Daoy (cell line): ENCODE results near the gene SCD5. TPM values are rescaled to one million over a fixed set of nuclear protein-coding genes. Genes with fewer than 3 reads are reported as not detected.

Experiments
- DNase-seq: peaks from one replicate; pipeline ENCODE4 v3.0.0-alpha.2; 2015; ENCODE audit warnings: low read depth
- total RNA-seq: library from RNA; depleted of rRNA; stranded (reverse); fragments of >200 nt; shearing (Covaris generic); gene quantifications from 2 replicates; pipeline ENCODE4 v1.2.3, GENCODE V29; 2014

SCD5 gene
- total RNA-seq, 1 experiment from 2014 or later: 6.6 TPM

DNA sequence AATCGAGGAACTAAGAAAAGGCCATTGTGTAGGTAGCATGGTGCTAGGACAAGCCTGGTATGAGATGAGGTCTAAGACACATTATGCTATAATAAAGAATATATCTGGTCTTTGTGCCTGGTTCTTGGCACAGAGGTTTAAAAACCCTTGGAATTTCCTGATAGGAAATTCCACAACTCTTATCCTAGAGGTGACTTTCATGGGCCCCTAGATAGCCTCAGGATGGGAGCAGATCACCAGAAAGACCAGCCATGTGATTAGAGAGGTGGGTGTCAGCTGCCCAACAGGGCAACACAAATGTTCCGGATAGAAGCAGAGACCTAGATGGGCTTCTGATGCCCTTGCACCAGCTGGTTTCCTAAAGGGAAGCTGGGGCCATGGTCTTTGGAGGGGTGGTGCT, 107.2 kb downstream of the SCD5 start:
- DNase-seq: no peak

DNA sequence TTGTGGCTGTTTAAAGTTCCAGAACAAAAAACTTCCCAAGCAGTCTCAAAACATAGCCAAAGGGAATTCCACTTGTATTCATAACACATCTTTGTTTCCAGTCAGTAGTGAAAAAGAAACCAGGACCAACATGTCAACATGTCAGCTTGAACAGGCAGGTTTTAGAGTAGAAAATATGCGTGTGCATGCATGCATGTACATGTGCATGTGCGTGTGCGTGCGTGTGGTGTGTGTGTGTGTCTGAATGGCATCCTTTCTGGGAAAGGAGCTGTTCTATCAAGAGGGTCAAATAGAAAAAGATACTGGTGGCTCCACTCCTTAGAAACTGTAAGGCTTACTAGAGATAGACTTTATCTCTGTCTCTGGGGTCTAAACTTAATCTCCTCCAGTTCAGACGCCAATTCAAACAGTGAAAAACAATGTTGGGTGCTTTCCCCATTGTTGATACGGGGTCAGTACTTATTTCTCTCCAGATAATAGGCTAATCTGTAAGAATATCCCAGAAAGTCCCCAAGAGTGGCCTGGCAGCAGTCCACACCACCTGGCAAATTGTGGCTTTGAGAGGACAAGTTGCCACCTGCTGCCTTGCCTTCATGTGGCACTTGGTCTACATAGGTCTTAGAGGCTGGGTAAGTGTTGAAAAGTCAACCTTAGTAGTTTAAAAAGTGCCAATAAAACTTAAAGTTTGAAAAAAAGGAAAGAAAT, 110.4 kb downstream of the SCD5 start:
- no peak for DNase-seq

DNA sequence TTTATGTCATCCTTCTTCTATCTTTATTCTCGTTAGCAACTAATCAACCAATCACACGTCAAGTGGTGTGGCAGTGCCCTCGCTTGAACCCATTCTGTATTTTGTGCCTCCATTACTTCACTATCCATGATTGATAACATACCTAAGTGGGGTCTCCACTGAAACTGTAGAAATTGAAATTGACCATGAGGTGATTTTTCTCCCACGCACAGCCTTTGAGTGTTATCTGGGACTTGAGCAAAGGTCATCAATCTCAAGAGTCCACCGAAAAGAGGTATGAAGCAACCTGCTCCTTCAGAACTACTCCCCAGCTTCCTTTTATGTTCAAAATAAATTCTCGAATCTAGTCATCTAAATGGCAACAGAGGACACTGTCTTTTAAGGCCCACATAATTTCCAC, 111.1 kb downstream of the SCD5 start:
- no peak for DNase-seq

DNA sequence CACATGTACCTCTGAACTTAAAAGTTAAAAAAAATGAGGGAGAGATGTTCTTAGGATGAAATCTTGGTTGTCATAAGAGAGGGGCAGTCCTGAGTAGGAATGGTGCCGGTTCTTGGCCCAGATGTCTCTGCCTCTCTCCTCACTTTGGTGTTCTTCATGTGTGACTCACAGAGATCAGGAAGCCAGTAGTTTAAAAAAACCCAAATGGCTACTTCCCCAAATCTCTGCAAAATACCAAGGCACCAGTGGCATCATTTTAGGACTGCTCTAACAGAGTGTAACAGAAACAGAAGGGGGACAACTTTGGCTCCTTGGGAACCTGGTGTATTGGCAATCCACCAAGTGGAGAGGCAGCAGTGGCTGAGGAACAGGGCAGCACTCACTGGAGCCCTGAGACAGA, 116.8 kb downstream of the SCD5 start:
- no peak for DNase-seq

DNA sequence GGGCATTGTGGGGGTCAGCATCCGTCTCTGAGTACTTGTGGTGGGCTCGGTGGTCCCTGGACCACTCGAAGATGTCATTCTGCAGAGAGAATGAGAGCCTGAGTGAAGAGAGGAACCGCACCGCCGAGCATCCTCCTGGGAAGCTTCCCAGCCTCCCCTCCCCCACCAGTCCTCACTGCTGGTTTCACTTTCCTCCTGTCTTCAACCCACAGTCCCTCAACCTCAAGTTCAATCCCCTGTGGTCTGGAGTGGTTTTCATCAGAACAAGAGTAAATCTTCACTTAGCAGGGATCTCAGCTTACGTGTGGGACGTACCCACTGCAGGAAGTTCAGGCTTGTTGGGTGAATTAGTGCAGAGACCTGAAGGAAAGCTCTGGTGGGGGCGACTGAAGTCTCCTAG, 117.8 kb downstream of the SCD5 start:
- DNase-seq: no peak

DNA sequence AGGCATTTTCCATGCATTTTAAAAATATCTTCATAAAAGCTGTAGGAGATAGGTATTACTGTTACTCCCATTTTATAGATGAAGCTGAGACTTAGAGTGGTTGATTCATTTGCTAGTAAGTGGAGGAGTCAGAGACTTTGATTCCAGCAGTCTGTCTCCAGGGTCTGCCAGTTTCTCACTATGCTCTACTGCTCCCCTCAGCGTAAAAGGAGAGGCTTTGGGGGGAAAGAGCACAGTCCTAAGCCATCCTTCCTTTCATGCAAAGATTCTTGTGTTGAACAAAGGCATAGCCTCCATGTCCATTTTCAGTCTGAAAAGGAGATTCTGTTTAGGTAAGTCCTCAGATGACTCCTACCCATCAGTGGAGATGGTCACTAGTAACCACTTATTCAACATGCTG, 119.1 kb downstream of the SCD5 start:
- DNase-seq: no peak

DNA sequence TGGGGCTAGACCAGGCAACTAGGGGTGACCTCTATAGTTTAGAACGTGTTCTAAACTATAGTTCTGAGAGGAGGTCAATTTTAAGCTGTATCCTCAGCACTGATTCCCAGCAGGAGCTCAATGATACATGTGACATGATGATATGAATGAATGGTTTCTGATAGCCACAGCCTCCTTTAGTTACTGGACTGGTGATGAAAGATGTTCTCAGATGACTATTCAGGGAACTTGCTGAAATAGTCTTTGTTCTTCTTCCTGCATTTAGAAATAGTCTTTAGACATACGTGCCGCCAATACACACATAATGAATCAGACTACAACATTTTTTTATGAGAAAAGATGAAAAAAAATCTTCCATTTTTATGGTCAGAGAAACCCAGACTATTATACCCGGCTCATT, 120.5 kb downstream of the SCD5 start:
- no peak for DNase-seq

DNA sequence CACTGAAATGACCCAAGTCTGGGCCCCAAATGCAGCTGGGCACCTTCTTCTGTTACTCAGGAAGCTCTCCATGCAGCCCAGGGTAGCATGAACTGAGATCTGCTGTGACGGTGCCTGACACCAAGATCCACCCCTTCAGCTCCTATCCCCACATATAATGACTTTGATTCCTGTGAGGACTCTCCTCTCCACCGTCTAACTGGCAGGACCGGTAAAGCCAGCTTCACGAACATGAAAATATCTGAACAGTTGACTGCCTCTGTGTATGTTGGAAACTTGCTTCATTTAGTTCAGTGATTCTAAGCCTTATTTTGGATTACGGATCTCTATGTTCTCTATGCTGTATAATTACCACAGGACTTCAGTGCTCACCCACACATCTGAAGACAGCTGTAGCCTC, 121.3 kb downstream of the SCD5 start:
- no peak for DNase-seq

DNA sequence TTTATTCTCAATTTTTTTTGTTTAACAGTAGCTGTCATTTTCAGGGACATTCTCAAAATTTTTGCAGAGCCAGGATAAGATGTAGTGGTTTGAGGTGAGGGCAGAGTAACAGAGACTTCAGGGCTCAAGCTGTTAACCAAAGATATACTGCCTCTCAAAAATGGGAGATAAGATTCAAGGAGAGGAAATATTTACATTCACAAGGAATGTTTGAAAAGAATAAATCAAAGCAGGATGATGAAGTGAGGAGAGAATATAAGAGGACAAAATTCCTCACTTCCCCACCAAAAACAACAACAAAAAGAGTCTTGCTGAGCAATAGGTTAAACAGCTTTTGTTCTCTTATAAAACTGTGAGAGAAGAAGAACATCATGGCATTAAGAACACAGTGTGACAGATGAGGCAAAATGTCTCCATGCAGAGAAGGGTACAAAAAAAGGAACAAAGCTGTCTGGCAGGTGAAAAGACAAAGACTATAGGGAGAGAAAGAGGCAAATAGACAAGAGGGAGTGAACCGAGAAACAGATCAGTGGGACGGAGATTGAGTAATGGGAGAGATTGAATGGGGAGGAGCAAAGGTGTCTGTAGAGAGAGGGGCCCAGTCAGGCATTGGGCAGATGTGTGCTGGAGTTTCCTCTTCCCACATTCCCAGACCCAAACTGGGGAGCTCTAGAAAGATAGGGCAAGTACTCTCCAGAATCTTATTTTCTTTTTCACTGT, 130.7 kb downstream of the SCD5 start:
- DNase-seq: no peak

DNA sequence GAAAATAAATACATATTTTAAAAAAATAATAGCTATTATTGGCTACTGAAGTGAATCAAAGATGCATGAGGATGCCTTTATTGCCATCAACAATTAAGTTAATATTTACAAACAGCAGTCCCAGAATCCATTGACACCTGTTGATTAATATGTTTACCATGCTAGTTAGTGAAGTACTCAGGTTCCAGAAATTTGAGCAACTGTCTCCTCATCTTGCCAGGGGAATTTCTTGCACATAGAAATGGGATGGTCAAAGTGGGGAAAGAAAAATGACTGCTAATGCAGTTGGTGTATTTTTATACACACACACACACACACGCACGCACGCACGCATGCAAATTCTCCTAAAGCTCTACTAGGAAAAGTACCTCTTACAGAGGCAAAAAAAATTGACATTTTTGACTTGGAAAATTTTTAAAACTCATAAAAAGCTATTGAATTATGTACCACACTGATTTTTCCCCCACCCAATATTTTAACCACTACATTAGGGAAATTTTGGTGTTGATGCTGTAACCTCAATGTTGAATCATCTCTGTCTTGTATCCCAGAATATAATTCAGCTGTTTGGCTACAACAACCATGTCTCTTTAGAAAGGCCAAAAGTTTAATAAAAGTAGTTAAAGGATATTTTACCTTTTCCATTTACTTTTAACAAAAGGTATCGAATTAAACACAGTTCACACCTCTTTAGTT, 131.5 kb downstream of the SCD5 start:
- DNase-seq: no peak

DNA sequence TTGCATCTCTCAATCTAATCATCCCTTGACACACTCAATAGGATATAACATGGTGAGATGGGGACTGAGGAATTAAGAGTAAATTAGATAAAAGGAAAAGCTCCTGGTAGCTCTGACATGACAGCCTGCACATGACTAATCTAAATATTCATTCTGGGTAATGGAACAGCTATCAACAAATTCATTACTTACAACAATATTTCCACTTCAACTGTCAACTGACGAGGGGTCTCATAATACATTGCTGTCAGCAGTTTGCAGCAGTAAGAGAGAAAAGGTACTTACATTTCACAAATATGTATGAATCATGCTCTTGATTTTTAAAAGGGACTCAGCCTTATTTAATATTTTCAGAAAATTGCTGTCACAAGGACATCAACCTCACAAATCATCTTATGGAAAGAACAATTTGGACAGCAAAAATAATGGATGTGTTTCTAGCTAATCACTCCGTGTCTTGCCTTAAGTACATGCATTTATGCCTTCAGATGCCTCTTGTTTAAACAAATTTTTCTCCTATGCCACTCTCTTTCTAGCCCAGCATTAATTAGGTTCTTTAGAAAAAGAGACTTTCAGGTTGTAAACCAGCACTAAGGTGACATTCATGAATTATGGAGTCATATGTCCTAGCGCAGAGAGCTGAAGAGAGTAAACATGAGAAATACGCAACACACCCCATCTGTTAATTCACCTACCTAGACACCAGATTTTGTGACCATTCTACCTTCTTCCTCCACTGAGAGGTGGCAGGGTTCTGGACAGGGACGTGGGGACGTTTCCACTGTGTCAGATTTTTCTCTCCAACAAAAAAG, 137.2 kb downstream of the SCD5 start:
- no peak for DNase-seq

DNA sequence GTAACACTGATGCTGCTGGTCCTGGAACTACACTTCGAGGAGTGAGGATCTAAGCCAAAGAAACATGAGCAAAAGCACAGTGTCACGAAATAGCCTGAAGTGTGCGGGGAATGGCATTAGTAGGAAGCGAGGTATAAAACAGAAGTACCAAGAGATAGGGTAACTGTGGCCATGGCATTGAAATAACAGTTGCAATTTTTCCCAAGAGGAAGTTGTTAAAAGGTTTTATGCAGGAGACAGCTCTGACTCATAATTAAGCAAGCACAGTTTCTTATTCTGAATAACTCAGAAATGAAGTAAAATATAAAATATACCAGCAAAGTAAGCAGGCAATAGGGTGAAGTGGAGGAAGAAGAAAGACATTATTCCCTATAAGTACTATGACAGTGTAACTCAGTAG, 146.5 kb downstream of the SCD5 start:
- no peak for DNase-seq

DNA sequence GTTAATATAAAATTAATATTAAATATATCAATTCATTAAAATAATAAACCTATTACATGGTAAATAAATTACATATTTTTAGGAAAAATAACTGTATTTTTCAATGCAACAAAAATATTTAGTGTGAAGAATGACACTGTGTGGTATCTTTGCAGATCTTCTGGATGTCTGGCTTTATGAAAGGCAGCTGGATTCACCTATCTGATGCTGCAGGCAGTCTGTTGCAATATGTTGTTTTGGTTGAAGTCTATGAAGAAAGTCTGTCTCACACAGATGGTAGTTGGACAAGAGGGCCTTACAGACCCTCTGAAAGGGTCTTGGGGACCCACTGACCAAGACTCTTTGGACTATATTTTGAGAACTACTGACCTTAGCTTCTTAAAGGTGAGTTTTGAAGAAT, 147.7 kb downstream of the SCD5 start:
- no peak for DNase-seq

DNA sequence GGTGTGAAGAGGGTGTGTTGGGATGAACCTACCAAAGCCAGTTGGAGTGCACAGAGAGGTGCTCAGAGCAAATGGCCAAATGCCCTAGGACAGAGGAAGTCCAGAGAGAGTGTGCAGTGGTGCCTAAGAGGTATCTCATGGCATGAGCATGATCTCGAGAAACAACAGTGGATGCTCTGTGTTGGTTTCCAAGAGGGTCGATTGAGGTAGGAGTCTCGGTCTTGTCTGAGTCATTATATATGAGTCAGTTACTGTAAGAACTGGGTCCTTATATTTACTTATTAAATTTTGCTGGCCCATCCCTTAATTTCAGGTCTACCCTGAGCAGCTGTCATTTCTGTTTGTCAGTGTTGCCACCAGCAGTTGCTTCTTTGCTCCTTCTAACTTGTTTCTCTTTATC, 150.2 kb downstream of the SCD5 start:
- no peak for DNase-seq

DNA sequence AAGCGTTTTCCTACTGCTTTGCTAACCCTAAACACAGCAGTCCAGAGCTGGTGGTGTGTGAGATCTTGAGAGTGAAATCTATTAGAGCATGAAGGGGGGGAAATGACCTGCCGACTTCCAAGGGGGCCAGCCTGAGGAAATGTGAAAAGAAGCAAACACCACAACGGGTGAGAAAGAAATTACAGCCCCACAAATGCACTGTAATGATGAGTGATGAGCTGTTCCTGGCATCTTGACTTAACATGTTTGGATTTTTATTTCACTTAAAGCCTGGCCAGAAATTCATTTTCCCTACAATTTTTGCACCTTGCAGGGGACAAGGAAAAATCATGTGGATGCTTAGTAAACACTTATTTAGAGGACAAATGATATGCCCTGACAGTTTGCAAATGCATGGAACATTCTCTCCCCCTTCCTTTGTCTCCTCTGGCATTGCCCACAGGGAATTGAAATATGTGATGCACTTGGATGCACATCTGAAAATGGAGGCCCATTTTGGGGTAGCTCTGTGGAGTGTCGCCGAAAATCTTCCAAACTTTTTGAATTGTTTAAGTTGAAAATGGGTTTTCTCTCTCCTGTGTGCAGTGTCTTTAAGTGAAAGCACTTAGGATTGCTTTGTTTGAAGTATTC, 152.5 kb downstream of the SCD5 start:
- no peak for DNase-seq

DNA sequence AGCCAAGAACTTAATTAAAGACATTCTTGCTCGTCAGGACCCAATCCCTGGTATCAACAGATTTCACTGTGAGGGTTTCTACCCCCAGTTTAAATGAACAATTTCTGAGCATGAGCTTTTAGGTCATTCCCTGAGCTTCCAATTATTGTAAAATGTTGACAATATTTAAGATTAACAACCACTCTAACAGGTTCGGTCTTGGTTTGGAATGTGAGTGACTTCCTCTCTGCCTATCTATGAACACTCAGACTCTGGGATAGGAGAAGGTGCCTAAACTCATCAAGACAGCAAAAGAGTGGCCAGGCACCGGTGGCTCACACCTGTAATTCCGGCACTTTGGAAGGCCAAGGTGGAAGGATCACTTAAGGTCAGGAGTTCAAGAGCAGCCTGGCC, 153.9 kb downstream of the SCD5 start:
- no peak for DNase-seq

DNA sequence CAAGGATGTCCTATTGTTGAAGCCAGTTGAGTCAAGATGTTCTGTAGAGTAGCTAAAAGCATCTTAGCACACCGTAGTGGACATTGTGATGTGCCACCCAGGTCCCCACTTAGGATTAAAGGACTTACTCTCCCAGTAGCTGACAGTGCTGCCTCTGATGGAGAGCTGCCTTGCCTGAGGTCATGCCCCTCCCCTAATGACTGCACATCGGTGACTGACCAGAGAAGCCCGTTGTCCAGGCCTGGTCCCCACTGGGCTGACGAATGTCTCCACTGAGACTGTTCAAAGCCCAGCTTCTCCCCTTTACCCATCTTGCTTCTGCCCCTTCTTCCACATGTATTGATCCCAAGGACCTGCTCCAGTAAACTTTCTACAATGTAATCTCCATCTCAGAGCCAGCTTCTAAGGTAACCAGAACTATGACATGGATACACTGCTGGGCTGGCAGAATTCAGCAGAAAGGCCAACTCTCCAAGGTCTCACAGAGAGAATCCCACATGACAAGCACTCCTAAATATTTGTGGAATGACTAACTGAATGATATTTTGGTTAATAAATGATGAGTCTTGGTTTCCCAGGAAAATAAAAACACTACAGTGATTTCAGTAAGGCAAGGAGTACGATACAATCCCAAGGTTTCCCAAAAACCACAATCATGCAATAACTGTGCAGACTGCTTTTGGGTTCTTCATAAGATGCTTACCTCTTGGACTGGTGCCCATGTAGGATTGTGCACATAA, 154.4 kb downstream of the SCD5 start:
- peak; percentile 3 for DNase-seq

DNA sequence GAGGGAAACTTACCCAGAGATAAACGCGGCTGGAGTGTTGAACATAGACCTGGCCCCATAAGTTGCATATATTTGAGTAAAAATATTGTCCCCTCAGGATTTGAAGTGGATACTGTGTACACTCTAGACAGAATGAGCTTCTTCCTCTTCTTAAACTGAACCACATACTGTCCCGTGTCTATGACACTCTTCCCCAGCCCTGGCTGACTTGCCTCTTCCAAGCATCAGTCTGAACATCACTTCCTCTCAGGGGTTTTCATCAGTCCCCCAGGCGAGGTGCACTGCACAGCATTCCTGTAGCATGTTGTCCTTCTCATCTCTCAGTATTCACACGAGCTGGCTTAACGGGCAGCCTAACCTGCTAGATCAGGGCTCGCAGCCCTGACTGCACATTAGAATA, 156.3 kb downstream of the SCD5 start:
- no peak for DNase-seq

DNA sequence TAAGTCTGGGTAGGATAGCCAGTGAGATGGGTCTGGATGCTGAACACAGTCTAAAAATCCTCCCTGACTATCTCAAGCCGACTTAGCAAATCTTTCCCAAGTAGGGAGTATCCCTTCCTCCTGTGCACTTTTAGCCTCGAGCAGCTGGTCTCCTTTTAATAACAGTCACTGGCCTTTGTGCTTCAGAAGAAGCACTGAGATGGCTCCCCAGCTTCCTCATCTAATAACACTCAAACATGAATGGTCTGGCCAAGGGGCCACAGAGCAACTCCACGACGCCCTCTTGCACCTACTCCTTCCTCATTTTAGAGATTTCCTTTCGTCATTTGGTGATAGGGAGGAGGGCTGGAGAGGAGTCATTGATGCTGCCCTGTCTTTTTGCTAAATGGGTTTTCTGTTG, 158.1 kb downstream of the SCD5 start:
- no peak for DNase-seq

DNA sequence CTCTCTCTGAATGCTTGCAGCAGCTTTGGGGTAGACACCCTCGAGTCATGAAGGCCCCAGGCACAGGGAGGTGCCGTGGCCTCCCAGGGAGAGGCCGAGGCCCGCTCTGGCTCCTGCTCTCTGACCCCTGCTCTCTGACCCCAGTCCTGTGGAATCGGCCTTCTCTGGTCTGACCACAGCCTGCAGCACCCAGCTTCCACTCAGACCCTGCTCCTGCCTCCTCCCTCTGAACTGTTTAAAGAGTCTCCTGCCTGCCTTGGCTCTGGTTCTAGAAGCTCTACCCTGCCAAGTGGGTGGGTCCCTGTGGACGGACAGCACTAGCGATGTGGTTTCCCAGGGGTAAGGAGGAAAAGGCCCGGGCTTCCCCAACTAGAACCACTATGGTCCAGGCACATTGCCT, 158.6 kb downstream of the SCD5 start:
- DNase-seq: no peak

DNA sequence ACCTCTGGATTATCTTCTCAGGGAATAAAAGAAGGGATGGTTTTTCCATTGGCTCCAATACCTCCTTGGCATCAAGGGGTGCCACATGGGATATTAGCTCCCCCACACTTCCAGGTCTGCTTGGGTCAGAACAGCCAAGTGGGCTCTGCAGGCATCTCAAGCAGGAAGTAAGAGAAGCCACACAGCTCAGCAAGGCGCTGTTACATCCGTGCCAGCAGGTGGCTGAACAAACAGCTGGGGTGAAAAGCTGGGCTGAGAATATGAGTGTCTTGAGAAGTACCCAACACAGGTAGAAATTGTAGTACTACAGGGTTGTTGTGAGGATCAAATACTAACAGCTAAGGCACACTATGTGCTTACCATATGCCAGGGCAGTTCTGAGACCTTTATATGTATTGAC, 160.1 kb downstream of the SCD5 start:
- DNase-seq: no peak
